Body of pancreas (tissue), 4 donors: ENCODE measurements around the gene SLC9A2. TPM values are rescaled to one million over a fixed set of nuclear protein-coding genes. Genes with fewer than 3 reads are reported as not detected.

Source experiments
- ATAC-seq: fragments of 150-250 bp; one replicate; pipeline ENCODE4 v1.9.1; 2016
- DNase-seq, 4 donors: peaks; one replicate each; pipeline ENCODE4 v3.0.0-alpha.2; 2019
- H3K27ac ChIP-seq, 4 donors: fragments of 200-600 bp; sonication (generic); 1 replicate in 3 of 4; 2 replicates in 1 of 4; pipeline versions ENCODE4 v1.5.1 to v1.6.1; 2016 to 2019; ENCODE audit warnings: mild to moderate bottlenecking in 1 of 4, mixed read lengths in 1 of 4, moderate library complexity in 1 of 4
- H3K27me3 ChIP-seq, 2 donors: fragments of 200-600 bp; sonication (generic); one replicate each; pipeline ENCODE4 v1.6.0; 2016; ENCODE audit warnings: mild to moderate bottlenecking in 1 of 2
- H3K36me3 ChIP-seq, 2 donors: fragments of 200-600 bp; sonication (generic); replicated peaks in 1 of 2; 2 replicates each; pipeline ENCODE4 v1.5.1; 2016; ENCODE audit warnings: low read depth in 2 of 2; ENCODE audit not compliant: insufficient read depth in 1 of 2
- H3K4me1 ChIP-seq: fragments of 200-600 bp; sonication (generic); one replicate; pipeline ENCODE4 v1.6.0; 2016
- H3K4me3 ChIP-seq, 2 donors: fragments of 200-600 bp; sonication (generic); 1 replicate in 1 of 2; 2 replicates in 1 of 2; pipeline ENCODE4 v1.5.1; 2016 to 2019
- H3K9me3 ChIP-seq, 3 donors: fragments of 200-600 bp; sonication (generic); 1 replicate in 2 of 3; 2 replicates in 1 of 3; pipeline ENCODE4 v1.5.1; 2016
- CTCF ChIP-seq, 7 experiments: fragments of 450-650 bp in 4 of 7; fragments of 200-600 bp in 3 of 7; sonication (generic) in 3 of 7; IDR thresholded peaks; one replicate each; pipeline ENCODE4 v1.5.1; 2016 to 2019; ENCODE audit warnings: antibody characterized with exemption in 7 of 7
- POLR2A ChIP-seq, 3 donors: fragments of 450-650 bp; IDR thresholded peaks; one replicate each; pipeline ENCODE4 v1.6.1; 2016; ENCODE audit warnings: antibody characterized with exemption in 3 of 3, mild to moderate bottlenecking in 2 of 3
- WGBS, 2 donors: methylation state at CpG; one replicate each; pipeline ENCODE4 v1.1.5; 2017; 5-methylcytosine and 5-hydroxymethylcytosine counted together
- intact Hi-C: fragments of 100-400 bp; cut with DNase I; formaldehyde crosslinking; loops from one replicate; pipeline ENCODE4 v1.15.1; 2023
- total RNA-seq, 2 donors: library from RNA; depleted of rRNA; stranded (reverse); fragments of >200 nt; gene quantifications; one replicate each; pipeline ENCODE4 v1.1.0, GENCODE V29; 2016

The SLC9A2 gene
- total RNA-seq, 2 donors from 2014 or later, result 1.0 TPM; not detected in 1

- no peak for DNase-seq
- Histone ChIP-seq H3K9me3 (no peaks in the 10 kb centered on the region), H3K4me1 (no peaks in the 10 kb centered on the region), H3K27me3 (peaks cover 0 to 3% of the 10 kb centered on the region in 2 donors), H3K36me3 (no peaks in the 10 kb centered on the region), H3K27ac (no peak overlapping the region), H3K4me3 (no peak overlapping the region)
- intact Hi-C loops, result no loop called here
- WGBS, 2 donors, result 76 to 80% methylated on average over 2 of the region's 2 CpGs
- TF ChIP-seq CTCF (IDR thresholded peaks at IDR 0.05), result no peak
- no peak for TF ChIP-seq POLR2A (IDR thresholded peaks at IDR 0.05)
- no peak for ATAC-seq
Measured at GRCh38 chr2:102601730-102602129, 17.6 kb upstream of the SLC9A2 start.

- no peaks in the 10 kb centered on the region for H3K4me1 ChIP-seq
- ATAC-seq (no peak), DNase-seq (peak in 1 of 4 donors; percentile 21)
- TF ChIP-seq CTCF (IDR thresholded peaks at IDR 0.05) (no peak), POLR2A (IDR thresholded peaks at IDR 0.05) (no peak)
- H3K27ac ChIP-seq, result no peak overlapping the region
- H3K4me3 ChIP-seq, result no peak overlapping the region
- H3K27me3 ChIP-seq, result peaks cover 0 to 3% of the 10 kb centered on the region in 2 donors
- intact Hi-C loops, result no loop called here
- H3K36me3 ChIP-seq, result no peaks in the 10 kb centered on the region
- H3K9me3 ChIP-seq, result no peaks in the 10 kb centered on the region
- WGBS, 2 donors, result 72 to 79% methylated on average over 4 of the region's 4 CpGs
Measured at GRCh38 chr2:102603904-102604303, 15.4 kb upstream of the SLC9A2 start.

- DNase-seq, result no peak
- Histone ChIP-seq H3K27ac (no peak overlapping the region), H3K36me3 (no peaks in the 10 kb centered on the region), H3K27me3 (peaks cover 0 to 3% of the 10 kb centered on the region in 2 donors), H3K4me1 (no peaks in the 10 kb centered on the region), H3K9me3 (no peaks in the 10 kb centered on the region), H3K4me3 (no peak overlapping the region)
- no peak for TF ChIP-seq POLR2A (IDR thresholded peaks at IDR 0.05)
- TF ChIP-seq CTCF (IDR thresholded peaks at IDR 0.05), result no peak
- ATAC-seq, result no peak
- 46 to 57% methylated on average over 3 of the region's 3 CpGs for WGBS, 2 donors
- intact Hi-C loops, result no loop called here
Measured at GRCh38 chr2:102604769-102605168, 14.6 kb upstream of the SLC9A2 start.

GRCh38 chr2:102606353-102606752 is 13.0 kb upstream of the SLC9A2 start:
- H3K9me3 ChIP-seq, result no peaks in the 10 kb centered on the region
- DNase-seq (no peak), ATAC-seq (no peak)
- no peak overlapping the region for H3K27ac ChIP-seq
- no peak for TF ChIP-seq POLR2A (IDR thresholded peaks at IDR 0.05)
- TF ChIP-seq CTCF (IDR thresholded peaks at IDR 0.05), result no peak
- peaks cover 0 to 3% of the 10 kb centered on the region in 2 donors for H3K27me3 ChIP-seq
- intact Hi-C loops, result no loop called here
- no peak overlapping the region for H3K4me3 ChIP-seq
- WGBS, 2 donors, result 24 to 35% methylated on average over 1 of the region's 1 CpG
- H3K4me1 ChIP-seq, result no peaks in the 10 kb centered on the region
- H3K36me3 ChIP-seq, result no peaks in the 10 kb centered on the region
